ACC112 (cell line): ENCODE results near the gene LHPP.

Experiments used
- H2AFZ ChIP-seq: fragments of 200-600 bp; sonication (generic); one replicate; pipeline ENCODE4 v1.6.0; 2017; ENCODE audit warnings: antibody characterized with exemption, low read length; ENCODE audit not compliant: unreplicated experiment
- H3K27ac ChIP-seq: fragments of 200-600 bp; sonication (generic); 2 replicates; pipeline ENCODE4 v1.5.1; 2014; ENCODE audit warnings: low read depth, mild to moderate bottlenecking, antibody characterized with exemption, low read length, moderate library complexity
- H3K27me3 ChIP-seq: fragments of 200-600 bp; sonication (generic); 2 replicates; pipeline ENCODE4 v1.6.1; 2014; ENCODE audit warnings: mild to moderate bottlenecking, antibody characterized with exemption, low read length, moderate library complexity, mixed read lengths; ENCODE audit not compliant: insufficient read depth
- H3K36me3 ChIP-seq: fragments of 200-600 bp; sonication (generic); 2 replicates; pipeline ENCODE4 v1.6.1; 2016; ENCODE audit warnings: mild to moderate bottlenecking, antibody characterized with exemption, low read length, moderate library complexity, mixed read lengths; ENCODE audit not compliant: insufficient read depth
- H3K4me1 ChIP-seq: fragments of 200-600 bp; sonication (generic); one replicate; pipeline ENCODE4 v1.6.1; 2016; ENCODE audit warnings: low read length, mixed read lengths; ENCODE audit not compliant: insufficient read depth, unreplicated experiment, control insufficient read depth
- H3K4me3 ChIP-seq: fragments of 200-600 bp; sonication (generic); 2 replicates; pipeline ENCODE4 v1.5.1; 2014; ENCODE audit warnings: mild to moderate bottlenecking, low read depth, low read length
- H3K79me2 ChIP-seq: fragments of 200-600 bp; sonication (generic); one replicate; pipeline ENCODE4 v1.6.0; 2016; ENCODE audit warnings: low read length; ENCODE audit not compliant: control insufficient read depth, unreplicated experiment, insufficient read depth

The LHPP gene

GRCh38 chr10:124558339-124559321 is 97.0 kb downstream of the LHPP start:
- no peak overlapping the region for H2AFZ ChIP-seq
- H3K79me2 ChIP-seq = no peaks in the 10 kb centered on the region
- H3K4me1 ChIP-seq = peaks cover 9% of the 10 kb centered on the region
- H3K36me3 ChIP-seq = no peaks in the 10 kb centered on the region
- H3K4me3 ChIP-seq = no peak overlapping the region
- no peaks in the 10 kb centered on the region for H3K27me3 ChIP-seq
- H3K27ac ChIP-seq = no peak overlapping the region

- no peak overlapping the region for H3K27ac ChIP-seq
- no peaks in the 10 kb centered on the region for H3K36me3 ChIP-seq
- no peak overlapping the region for H3K4me3 ChIP-seq
- H3K79me2 ChIP-seq = no peaks in the 10 kb centered on the region
- no peak overlapping the region for H2AFZ ChIP-seq
- H3K27me3 ChIP-seq = no peaks in the 10 kb centered on the region
- H3K4me1 ChIP-seq = peaks cover 9% of the 10 kb centered on the region
Observed at GRCh38 chr10:124559372-124560132, 97.9 kb downstream of the LHPP start.

GRCh38 chr10:124560377-124561105 is 98.9 kb downstream of the LHPP start:
- peaks cover 9% of the 10 kb centered on the region for H3K4me1 ChIP-seq
- H3K27me3 ChIP-seq = peaks cover 4% of the 10 kb centered on the region; the same call in 1 of the 2 replicates
- H3K79me2 ChIP-seq = no peaks in the 10 kb centered on the region
- no peak overlapping the region for H2AFZ ChIP-seq
- no peaks in the 10 kb centered on the region for H3K36me3 ChIP-seq
- H3K4me3 ChIP-seq = no peak overlapping the region
- H3K27ac ChIP-seq = peak overlapping the region; percentile 21; the same call in 1 of the 2 replicates

GRCh38 chr10:124561206-124561605 is 99.6 kb downstream of the LHPP start:
- H3K36me3 ChIP-seq = no peaks in the 10 kb centered on the region
- H3K4me1 ChIP-seq = peaks cover 9% of the 10 kb centered on the region
- H3K4me3 ChIP-seq = no peak overlapping the region
- no peak overlapping the region for H3K27ac ChIP-seq
- H2AFZ ChIP-seq = no peak overlapping the region
- H3K79me2 ChIP-seq = no peaks in the 10 kb centered on the region
- peaks cover 4% of the 10 kb centered on the region; the same call in 1 of the 2 replicates for H3K27me3 ChIP-seq

- Histone ChIP-seq H2AFZ (no peak overlapping the region), H3K4me3 (no peak overlapping the region), H3K27ac (no peak overlapping the region), H3K36me3 (no peaks in the 10 kb centered on the region), H3K4me1 (peaks cover 9% of the 10 kb centered on the region), H3K79me2 (no peaks in the 10 kb centered on the region), H3K27me3 (peaks cover 4% of the 10 kb centered on the region; the same call in 1 of the 2 replicates)
Observed at GRCh38 chr10:124562425-124563060, 100.9 kb downstream of the LHPP start.

GRCh38 chr10:124563320-124564040 is 101.9 kb downstream of the LHPP start:
- no peak overlapping the region for H3K4me3 ChIP-seq
- no peaks in the 10 kb centered on the region for H3K79me2 ChIP-seq
- H3K27ac ChIP-seq = no peak overlapping the region

GRCh38 chr10:124564881-124565280 is 103.3 kb downstream of the LHPP start:
- H3K79me2 ChIP-seq = no peaks in the 10 kb centered on the region
- H2AFZ ChIP-seq = no peak overlapping the region
- no peak overlapping the region for H3K27ac ChIP-seq
- H3K27me3 ChIP-seq = peaks cover 4% of the 10 kb centered on the region; the same call in 1 of the 2 replicates
- H3K36me3 ChIP-seq = no peaks in the 10 kb centered on the region
- H3K4me3 ChIP-seq = no peak overlapping the region
- H3K4me1 ChIP-seq = peaks cover 1% of the 10 kb centered on the region

More at GRCh38 chr10:124563320-124564040, 101.9 kb downstream of the LHPP start:
- Histone ChIP-seq H3K36me3 (no peaks in the 10 kb centered on the region), H3K4me1 (peaks cover 9% of the 10 kb centered on the region), H3K27me3 (peaks cover 4% of the 10 kb centered on the region; the same call in 1 of the 2 replicates), H2AFZ (no peak overlapping the region)

- Histone ChIP-seq H3K36me3 (no peaks in the 10 kb centered on the region), H3K4me3 (no peak overlapping the region), H3K4me1 (no peaks in the 10 kb centered on the region), H3K27ac (no peak overlapping the region), H2AFZ (no peak overlapping the region), H3K27me3 (peaks cover 4% of the 10 kb centered on the region; the same call in 1 of the 2 replicates), H3K79me2 (no peaks in the 10 kb centered on the region)
Observed at GRCh38 chr10:124565565-124566221, 104.1 kb downstream of the LHPP start.

- Histone ChIP-seq H3K36me3 (no peaks in the 10 kb centered on the region), H3K4me1 (no peaks in the 10 kb centered on the region), H3K79me2 (no peaks in the 10 kb centered on the region), H3K27ac (no peak overlapping the region), H2AFZ (no peak overlapping the region), H3K4me3 (no peak overlapping the region), H3K27me3 (peaks cover 4% of the 10 kb centered on the region; the same call in 1 of the 2 replicates)
Observed at GRCh38 chr10:124566222-124566888, 104.7 kb downstream of the LHPP start.
